DMS114 treated with DMSO at 0.1 percent for 48 hours (cell line): ENCODE measurements around the gene SLC22A2.
"Not testable (repeated sequence)": the region's sequence is repeated elsewhere in the genome, so short reads cannot be mapped to it uniquely, and the experiment has no call there.

Experiments used
- DNase-seq: peaks from one replicate; lab custom pipeline; 2025; ENCODE audit not compliant: unreplicated experiment; lab: John Stamatoyannopoulos, UW

SLC22A2 gene

GRCh38 chr6:160252073-160252813, 6.4 kb downstream of the SLC22A2 start:
- no peak for DNase-seq

DNA sequence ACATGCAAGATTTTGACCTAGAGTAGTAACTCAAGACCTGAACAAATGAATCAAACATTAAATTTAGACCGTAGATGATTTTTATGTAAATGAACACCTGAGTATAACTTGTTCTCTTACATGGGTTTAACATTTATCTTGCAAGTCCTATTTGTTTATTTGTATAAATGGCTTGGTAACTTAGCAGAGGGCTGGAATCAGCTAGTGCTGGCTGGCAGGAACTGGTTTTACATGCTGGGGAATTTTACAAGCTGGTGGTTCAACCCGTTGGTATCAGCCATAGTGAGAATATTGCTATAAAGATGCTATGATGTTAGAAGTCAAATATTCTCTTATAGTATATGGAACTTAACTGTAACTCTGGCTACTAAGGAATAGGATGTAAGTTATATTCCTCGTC, 8.9 kb downstream of the SLC22A2 start:
- no peak for DNase-seq

- no peak for DNase-seq
These were observed 10.1 kb downstream of the SLC22A2 start for GRCh38 chr6:160248538-160248937.

GRCh38 chr6:160247457-160247883, 11.2 kb downstream of the SLC22A2 start:
- no peak for DNase-seq

DNA sequence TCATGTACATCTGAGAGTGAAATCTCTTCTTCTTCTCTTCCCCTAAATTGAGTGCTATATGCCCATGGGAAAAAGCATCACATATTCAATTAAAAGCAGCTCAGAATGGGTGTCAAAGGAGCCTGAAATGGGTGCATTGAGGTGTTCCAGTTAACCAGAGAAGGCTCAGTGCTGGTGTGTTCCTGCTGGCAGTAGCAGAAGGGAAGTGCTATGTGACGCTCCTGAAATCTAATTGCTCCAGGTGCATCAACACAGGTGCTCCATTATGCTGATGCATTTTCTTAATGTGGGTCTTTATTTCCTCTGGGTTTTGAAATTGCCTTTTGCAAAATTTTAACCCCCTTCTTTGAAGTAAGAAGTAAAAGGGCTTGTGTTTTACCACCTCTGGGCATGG, 17.9 kb downstream of the SLC22A2 start:
- no peak for DNase-seq

- no peak for DNase-seq
These were observed 18.5 kb downstream of the SLC22A2 start for GRCh38 chr6:160239929-160240690.

DNA sequence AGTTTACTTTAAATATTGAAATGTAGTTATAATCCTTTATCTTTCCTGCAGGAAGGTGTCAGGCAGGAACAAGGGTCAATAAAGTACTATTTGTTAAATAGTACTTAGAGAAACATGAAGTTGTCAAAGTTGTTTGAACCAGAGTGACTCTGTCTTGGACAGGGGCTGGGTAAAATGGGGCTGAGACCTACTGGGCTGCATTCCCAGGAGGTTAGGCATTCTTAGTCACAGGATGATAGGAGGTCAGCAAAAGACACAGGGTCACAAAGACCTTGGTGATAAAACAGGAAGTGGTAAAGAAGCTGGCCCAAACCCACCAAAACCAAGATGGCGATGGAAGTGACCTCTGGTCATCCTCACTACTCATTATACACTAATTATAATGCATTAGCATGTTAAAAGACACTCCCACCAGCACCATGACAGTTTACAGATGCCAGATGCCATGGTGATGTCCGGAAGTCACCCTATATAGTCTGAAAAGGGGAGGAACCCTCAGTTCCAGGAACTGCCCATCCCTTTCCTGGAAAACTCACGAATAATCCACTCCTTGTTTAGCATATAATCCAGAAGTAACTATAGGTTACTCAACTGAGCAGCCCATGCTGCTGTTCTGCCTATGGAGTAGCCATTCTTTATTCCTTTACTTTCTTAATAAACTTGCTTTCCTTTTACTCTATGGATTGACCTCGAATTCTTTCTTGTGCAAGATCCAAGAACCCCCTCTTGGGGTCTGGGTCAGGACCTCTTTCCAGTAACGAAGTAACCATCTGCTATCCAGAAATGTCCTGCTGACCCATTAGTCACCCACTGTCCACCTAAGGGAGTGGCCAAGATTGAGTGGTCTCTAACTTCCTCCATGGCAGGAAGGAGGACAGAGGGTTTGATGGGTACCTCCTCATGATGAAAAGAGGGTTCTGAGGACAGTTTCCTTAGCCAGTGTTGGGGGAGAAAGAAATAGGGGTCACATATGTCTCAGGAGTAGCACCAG, 19.6 kb downstream of the SLC22A2 start:
- DNase-seq: no peak

DNA sequence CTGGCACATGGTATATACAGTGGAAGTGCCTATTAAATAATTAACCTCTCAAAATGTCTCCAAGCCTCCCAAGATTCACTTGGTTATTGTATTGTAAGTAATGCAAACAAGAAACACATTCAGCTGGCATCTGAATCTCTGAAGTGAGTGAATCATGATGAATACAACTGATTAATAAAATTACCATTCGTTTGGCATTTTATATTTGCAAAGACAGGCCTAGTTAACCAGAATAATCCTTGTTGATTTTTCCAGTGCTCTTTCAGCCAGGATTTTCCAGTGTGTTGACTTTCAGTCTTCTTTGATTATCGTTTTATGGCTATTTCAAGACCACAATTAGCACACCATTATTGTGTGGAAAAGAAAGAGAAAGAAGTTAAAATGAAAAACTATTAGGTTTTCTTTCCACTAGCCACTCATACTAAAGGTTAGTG, 20.3 kb downstream of the SLC22A2 start:
- no peak for DNase-seq

DNA sequence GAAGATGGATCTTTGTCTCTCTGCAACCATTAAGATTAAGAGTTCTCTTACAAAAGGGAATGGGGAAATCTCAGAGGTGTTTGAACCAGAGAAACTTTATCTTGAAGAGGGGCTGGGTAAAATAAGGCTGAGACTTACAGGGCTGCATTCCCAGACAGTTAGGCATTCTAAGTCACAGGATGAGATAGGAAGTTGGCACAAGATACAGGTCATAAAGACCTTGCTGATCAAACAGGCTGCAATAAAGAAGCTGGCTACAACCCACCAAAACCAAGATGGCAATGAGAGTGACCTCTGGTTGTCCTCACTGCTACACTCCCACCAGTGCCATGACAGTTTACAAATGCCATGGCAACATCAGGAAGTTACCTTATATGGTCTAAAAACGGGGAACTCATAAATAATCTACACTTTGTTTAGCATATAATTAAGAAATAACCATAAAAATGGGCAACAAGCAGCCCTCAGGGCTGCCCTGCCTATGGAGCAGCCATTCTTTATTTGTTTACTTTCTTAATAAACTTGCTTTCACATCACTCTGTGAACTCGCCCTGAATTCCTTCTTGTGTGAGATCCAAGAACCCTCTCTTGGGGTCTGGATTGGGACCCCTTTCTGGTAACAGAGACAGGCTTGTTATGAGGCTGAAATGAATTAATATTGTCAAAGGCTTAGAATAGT, 20.9 kb downstream of the SLC22A2 start:
- DNase-seq: not testable (repeated sequence)

- not testable (repeated sequence) for DNase-seq
These were observed 22.3 kb downstream of the SLC22A2 start for GRCh38 chr6:160236235-160236872.

GRCh38 chr6:160233950-160234640, 24.5 kb downstream of the SLC22A2 start:
- not testable (repeated sequence) for DNase-seq

GRCh38 chr6:160227769-160228161, 30.9 kb downstream of the SLC22A2 start:
- no peak for DNase-seq

DNA sequence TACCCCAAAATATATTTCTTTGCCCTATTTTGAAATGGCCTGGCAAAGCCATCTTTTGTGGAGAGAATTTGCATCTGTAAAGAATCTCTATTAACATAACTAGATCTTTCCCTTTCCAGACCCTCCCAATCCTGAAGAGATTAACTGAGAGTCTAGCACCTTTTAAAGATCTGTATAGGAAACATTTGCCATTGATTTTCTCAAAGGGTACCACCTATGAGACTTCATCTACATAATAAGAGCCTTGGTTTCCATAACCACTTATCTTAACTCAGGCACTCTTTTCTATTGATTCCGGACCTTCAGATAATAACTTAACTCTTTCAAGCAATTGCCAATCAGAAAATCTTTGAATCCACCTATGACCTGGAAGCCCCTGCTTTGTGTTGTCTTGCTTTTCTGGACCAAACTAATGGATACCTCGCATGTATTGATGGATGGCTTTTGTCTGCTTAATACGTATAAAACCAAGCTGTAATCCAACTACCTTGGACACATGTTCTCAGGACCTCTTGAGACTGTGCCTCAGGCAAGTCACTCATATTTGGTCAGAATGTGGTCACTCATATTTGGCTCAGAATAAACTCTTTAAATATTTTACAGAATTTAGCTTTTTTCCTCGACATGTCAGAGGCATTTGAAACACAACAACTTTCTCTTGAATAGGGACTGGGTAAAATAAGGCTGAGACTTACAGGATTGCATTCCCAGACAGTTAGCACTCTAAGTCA, 31.4 kb downstream of the SLC22A2 start:
- DNase-seq: no peak

DNA sequence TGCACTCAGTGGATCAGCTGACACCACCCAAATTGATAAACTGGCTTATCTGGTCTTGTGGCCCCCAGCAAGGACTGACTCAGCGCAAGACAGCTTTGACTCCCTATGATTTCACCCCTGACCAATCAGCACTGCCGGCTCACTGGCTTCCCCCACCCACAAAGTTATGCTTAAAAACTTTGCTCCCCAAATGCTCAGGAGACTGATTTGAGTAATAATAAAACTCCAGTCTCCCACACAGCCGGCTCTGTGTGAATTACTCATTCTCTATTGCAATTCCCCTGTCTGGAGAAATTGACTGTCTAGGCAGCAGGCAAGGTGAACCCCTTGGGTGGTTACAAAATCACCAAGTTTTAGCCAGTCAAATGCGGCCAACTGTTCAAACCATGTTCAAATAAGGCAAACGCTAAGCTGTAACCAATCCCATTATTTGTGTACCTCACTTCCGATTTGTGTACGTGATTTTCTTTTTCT, 32.5 kb downstream of the SLC22A2 start:
- no peak for DNase-seq

DNA sequence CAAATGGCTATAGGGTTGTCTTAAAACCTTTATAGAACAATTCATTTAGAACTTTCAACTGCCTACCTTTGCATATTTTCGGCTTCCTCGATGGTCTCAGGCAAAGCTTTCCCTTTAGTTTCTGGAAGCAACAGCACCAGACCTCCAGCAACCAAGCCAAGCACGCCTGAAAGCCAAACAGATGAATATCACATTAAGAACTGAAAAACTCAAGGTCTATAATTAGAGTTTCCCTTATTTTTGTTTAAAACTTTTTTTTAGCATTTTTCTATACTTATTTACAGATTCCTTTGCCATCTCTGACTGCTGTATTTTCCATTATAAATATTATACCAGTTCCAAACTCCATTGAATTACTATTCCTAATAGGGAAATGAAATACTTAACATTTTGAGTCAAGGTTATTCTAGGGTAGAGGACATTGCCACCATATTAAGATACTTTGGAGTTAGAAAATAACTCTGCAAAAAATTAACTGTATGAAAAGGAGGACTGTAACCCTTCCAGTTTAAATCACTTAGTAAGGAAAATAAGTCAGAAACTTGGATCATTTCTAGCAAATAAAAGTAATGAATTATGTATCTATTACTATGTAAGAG, 33.9 kb downstream of the SLC22A2 start:
- no peak for DNase-seq

- no peak for DNase-seq
These were observed 36.1 kb downstream of the SLC22A2 start for GRCh38 chr6:160222491-160222890.

- DNase-seq: no peak
These were observed 36.7 kb downstream of the SLC22A2 start for GRCh38 chr6:160221918-160222317.

GRCh38 chr6:160221423-160221822, 37.2 kb downstream of the SLC22A2 start:
- DNase-seq: no peak
